SK-N-SH treated with all-trans-retinoic acid at 6 μM for 48 hours (cell line): ENCODE measurements around the gene PSMG4.

ENCODE experiments used
- BACH2 ChIP-seq: fragments of 250-450 bp; sonication (Bioruptor Pico); IDR thresholded peaks from 2 replicates; pipeline ENCODE4 v1.9.0; 2021; ENCODE audit warnings: mild to moderate bottlenecking, borderline replicate concordance
- CREB5 ChIP-seq: fragments of 250-450 bp; sonication (Bioruptor Pico); IDR thresholded peaks from 2 replicates; pipeline ENCODE4 v1.5.1; 2020; ENCODE audit warnings: low read depth, mild to moderate bottlenecking, moderate library complexity
- OSR1 ChIP-seq: fragments of 250-450 bp; sonication (Bioruptor Pico); IDR thresholded peaks from 2 replicates; pipeline ENCODE4 v1.8.0; 2022; ENCODE audit warnings: moderate library complexity, mild to moderate bottlenecking, inconsistent platforms
- RARB ChIP-seq: fragments of 250-450 bp; sonication (Bioruptor Pico); IDR thresholded peaks from 2 replicates; pipeline ENCODE4 v1.8.0; 2021; ENCODE audit warnings: mild to moderate bottlenecking, moderate library complexity
- TCF4 ChIP-seq: fragments of 250-450 bp; sonication (Bioruptor Pico); IDR thresholded peaks from 2 replicates; pipeline ENCODE4 v1.8.0; 2021; ENCODE audit warnings: mild to moderate bottlenecking, moderate library complexity, borderline replicate concordance
- ZFP3 ChIP-seq: fragments of 250-450 bp; sonication (Bioruptor Pico); IDR thresholded peaks from 2 replicates; pipeline ENCODE4 v1.5.0; 2020; ENCODE audit warnings: mild to moderate bottlenecking, moderate library complexity
- ZFP30 ChIP-seq: fragments of 450-650 bp; formaldehyde crosslinking; IDR thresholded peaks from 2 replicates; pipeline ENCODE4 v1.5.0; 2022; ENCODE audit warnings: mild to moderate bottlenecking, moderate library complexity
- ZNF565 ChIP-seq: fragments of 450-650 bp; formaldehyde crosslinking; conservative IDR thresholded peaks from 2 replicates; pipeline ENCODE4 v1.5.0; 2020; ENCODE audit warnings: low read depth, mild to moderate bottlenecking, moderate library complexity
- ZNF70 ChIP-seq: fragments of 450-650 bp; formaldehyde crosslinking; IDR thresholded peaks from 2 replicates; pipeline ENCODE4 v1.5.0; 2020; ENCODE audit warnings: mild to moderate bottlenecking, moderate library complexity
- TF ChIP-seq, protein P1 (sequence below): fragments of 250-450 bp; sonication (Bioruptor Pico); IDR thresholded peaks from 2 replicates; pipeline ENCODE4 v1.8.0; 2020; ENCODE audit warnings: mild to moderate bottlenecking, moderate library complexity, borderline replicate concordance

- TF ChIP-seq ZNF565 (CRISPR knock-in tag): no peak
- TF ChIP-seq, protein P1, sequence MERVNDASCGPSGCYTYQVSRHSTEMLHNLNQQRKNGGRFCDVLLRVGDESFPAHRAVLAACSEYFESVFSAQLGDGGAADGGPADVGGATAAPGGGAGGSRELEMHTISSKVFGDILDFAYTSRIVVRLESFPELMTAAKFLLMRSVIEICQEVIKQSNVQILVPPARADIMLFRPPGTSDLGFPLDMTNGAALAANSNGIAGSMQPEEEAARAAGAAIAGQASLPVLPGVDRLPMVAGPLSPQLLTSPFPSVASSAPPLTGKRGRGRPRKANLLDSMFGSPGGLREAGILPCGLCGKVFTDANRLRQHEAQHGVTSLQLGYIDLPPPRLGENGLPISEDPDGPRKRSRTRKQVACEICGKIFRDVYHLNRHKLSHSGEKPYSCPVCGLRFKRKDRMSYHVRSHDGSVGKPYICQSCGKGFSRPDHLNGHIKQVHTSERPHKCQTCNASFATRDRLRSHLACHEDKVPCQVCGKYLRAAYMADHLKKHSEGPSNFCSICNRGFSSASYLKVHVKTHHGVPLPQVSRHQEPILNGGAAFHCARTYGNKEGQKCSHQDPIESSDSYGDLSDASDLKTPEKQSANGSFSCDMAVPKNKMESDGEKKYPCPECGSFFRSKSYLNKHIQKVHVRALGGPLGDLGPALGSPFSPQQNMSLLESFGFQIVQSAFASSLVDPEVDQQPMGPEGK: no peak
- TF ChIP-seq TCF4 (CRISPR knock-in tag): no peak
- no peak for TF ChIP-seq ZFP30 (CRISPR knock-in tag)
- TF ChIP-seq CREB5 (CRISPR knock-in tag): no peak
- TF ChIP-seq ZFP3: no peak
- TF ChIP-seq BACH2 (CRISPR knock-in tag): no peak
- no peak for TF ChIP-seq RARB
- TF ChIP-seq ZNF70: no peak
- TF ChIP-seq OSR1 (CRISPR knock-in tag): no peak
Measured at GRCh38 chr6:3308106-3308505, 49.4 kb downstream of the PSMG4 start.
